H7 (cell line): ENCODE results near the gene OR2AK2. TPM values are rescaled to one million over a fixed set of nuclear protein-coding genes. Genes with fewer than 3 reads are reported as not detected.

Experiments used
- DNase-seq: peaks from one replicate; pipeline ENCODE4 v3.0.0; 2012
- H3K27me3 ChIP-seq: 2 replicates; pipeline ENCODE4 v1.6.0; 2011; ENCODE audit warnings: mild to moderate bottlenecking, low read length; ENCODE audit not compliant: control insufficient read depth, insufficient read depth
- H3K36me3 ChIP-seq: replicated peaks from 2 replicates; pipeline ENCODE4 v1.5.1; 2011; ENCODE audit warnings: low read length; ENCODE audit not compliant: control insufficient read depth, insufficient read depth
- H3K4me3 ChIP-seq: 2 replicates; pipeline ENCODE4 v1.5.1; 2011; ENCODE audit warnings: low read depth, mild to moderate bottlenecking, control low read depth, low read length, moderate library complexity; ENCODE audit not compliant: insufficient read depth
- total RNA-seq: library from RNA; depleted of rRNA; stranded (reverse); fragments of >200 nt; shearing (Covaris generic); gene quantifications from 2 replicates; pipeline ENCODE4 v1.2.3, GENCODE V29; 2014; rRNA removed

OR2AK2 gene
- total RNA-seq, 1 experiment from 2014 or later: not detected

GRCh38 chr1:247992986-247993385, 28.0 kb downstream of the OR2AK2 start:
- H3K36me3 ChIP-seq: no peaks in the 10 kb centered on the region
- no peaks in the 10 kb centered on the region for H3K27me3 ChIP-seq
- DNase-seq: no peak
- H3K4me3 ChIP-seq: no peak overlapping the region

- no peak for DNase-seq
- H3K4me3 ChIP-seq: no peak overlapping the region
- no peaks in the 10 kb centered on the region for H3K27me3 ChIP-seq
- H3K36me3 ChIP-seq: no peaks in the 10 kb centered on the region
Measured at GRCh38 chr1:247998811-247999210, 33.8 kb downstream of the OR2AK2 start.

- Histone ChIP-seq H3K27me3 (no peaks in the 10 kb centered on the region), H3K36me3 (no peaks in the 10 kb centered on the region), H3K4me3 (no peak overlapping the region)
- DNase-seq: no peak
Measured at GRCh38 chr1:248000169-248000568, 35.1 kb downstream of the OR2AK2 start.

- Histone ChIP-seq H3K4me3 (no peak overlapping the region), H3K36me3 (no peaks in the 10 kb centered on the region), H3K27me3 (no peaks in the 10 kb centered on the region)
- DNase-seq: no peak
Measured at GRCh38 chr1:248007778-248008177, 42.7 kb downstream of the OR2AK2 start.

GRCh38 chr1:248009681-248010080, 44.6 kb downstream of the OR2AK2 start:
- no peak overlapping the region for H3K4me3 ChIP-seq
- no peak for DNase-seq
- H3K36me3 ChIP-seq: no peaks in the 10 kb centered on the region
- H3K27me3 ChIP-seq: no peaks in the 10 kb centered on the region

- no peaks in the 10 kb centered on the region for H3K27me3 ChIP-seq
Measured at GRCh38 chr1:248013229-248013710, 48.2 kb downstream of the OR2AK2 start, which contains the start of gene OR2L5. OR2L5 (plus strand) TSS chr1:248013660; CDS start chr1:248021948, 8,288 bp downstream.

GRCh38 chr1:248015803-248016202, 50.8 kb downstream of the OR2AK2 start:
- Histone ChIP-seq H3K4me3 (no peak overlapping the region), H3K27me3 (no peaks in the 10 kb centered on the region), H3K36me3 (no peaks in the 10 kb centered on the region)
- no peak for DNase-seq

More at GRCh38 chr1:248013229-248013710, 48.2 kb downstream of the OR2AK2 start, which contains the start of gene OR2L5:
- Histone ChIP-seq H3K4me3 (no peak within 1 kb of the TSS), H3K36me3 (no peaks in the 10 kb centered on the region)
- no peak for DNase-seq

Other genes starting within 250 kb of the OR2AK2 start
- not detected in 2 replicates for gene OR6F1, start 248.6 kb upstream of the OR2AK2 start, total RNA-seq
- not detected in 2 replicates for gene OR14K1, start 226.6 kb upstream of the OR2AK2 start, total RNA-seq
- gene OR14A2, start 217.1 kb upstream of the OR2AK2 start, total RNA-seq: not detected in 2 replicates
- gene OR1C1, start 204.7 kb upstream of the OR2AK2 start, total RNA-seq: not detected in 2 replicates
- gene OR14A16, start 141.1 kb upstream of the OR2AK2 start, total RNA-seq: not detected in 2 replicates
- gene OR11L1, start 123.3 kb upstream of the OR2AK2 start, total RNA-seq: not detected in 2 replicates
- 0.04 and 0.10 TPM in 2 replicates for gene TRIM58, start 108.0 kb upstream of the OR2AK2 start, total RNA-seq
- not detected in 2 replicates for gene OR2W3, start 69.6 kb upstream of the OR2AK2 start, total RNA-seq
- not detected in 2 replicates for gene OR2T8, start 45.0 kb upstream of the OR2AK2 start, total RNA-seq
- gene OR2AJ1, start 40.3 kb upstream of the OR2AK2 start, total RNA-seq: not detected in 2 replicates
- gene OR2L8, start 16.4 kb upstream of the OR2AK2 start, total RNA-seq: not detected in 2 replicates
- not detected in 2 replicates for gene OR2L5, start 48.4 kb downstream of the OR2AK2 start, total RNA-seq
- not detected in 2 replicates for gene OR2L2, start 64.8 kb downstream of the OR2AK2 start, total RNA-seq
- gene OR2L3, start 81.6 kb downstream of the OR2AK2 start, total RNA-seq: not detected in 2 replicates
- not detected in 2 replicates for gene OR2L13, start 130.0 kb downstream of the OR2AK2 start, total RNA-seq
- gene OR2M5, start 179.9 kb downstream of the OR2AK2 start, total RNA-seq: not detected in 2 replicates
- not detected in 2 replicates for gene OR2M2, start 209.6 kb downstream of the OR2AK2 start, total RNA-seq
- not detected in 2 replicates for gene OR2M3, start 232.0 kb downstream of the OR2AK2 start, total RNA-seq